Measurements from ENCODE around the gene SH3BP2. TPM values are rescaled to one million over a fixed set of nuclear protein-coding genes. Genes with fewer than 3 reads are reported as not detected.
A peak's percentile ranks its signal among the peaks of the same experiment; 100 is the strongest.

The SH3BP2 gene
- total RNA-seq, 2 donors from 2014 or later = 56.0 to 61.7 TPM

DNA sequence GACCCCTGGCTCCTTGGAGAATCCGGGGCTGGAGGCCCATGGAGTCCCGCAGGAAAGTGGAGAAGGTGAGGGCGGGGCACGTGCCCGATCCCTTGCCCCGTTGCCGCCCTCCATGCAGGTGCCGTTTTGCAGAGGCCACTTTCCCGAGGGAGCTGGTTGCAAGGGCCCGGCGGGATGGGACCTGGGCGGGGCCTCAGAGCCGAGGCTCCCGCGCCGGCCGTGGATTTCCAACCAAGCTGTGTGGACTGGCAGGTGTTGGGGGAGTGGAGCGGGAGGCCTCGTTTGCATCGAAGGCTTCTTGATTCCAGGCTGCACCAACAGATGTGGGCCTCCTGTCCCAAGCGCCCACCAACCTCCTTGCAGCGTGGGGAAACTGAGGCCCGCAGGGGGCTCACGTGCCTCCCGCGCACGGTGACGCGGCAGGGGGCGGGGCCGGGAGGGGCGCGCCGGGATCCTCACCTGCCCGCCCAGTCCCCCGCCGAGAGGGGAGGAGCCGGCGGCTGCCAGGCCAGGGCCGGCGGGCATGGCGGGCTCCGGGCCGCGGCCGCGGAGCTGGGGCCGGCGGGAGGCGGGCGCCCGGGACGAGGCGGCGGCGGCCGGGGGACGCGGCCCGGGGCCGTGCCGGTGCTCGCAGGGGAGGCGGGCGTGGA is 24.9 kb downstream of the SH3BP2 start:
- no peak for TF ChIP-seq CTCF (IDR thresholded peaks at IDR 0.05)
- Histone ChIP-seq H3K27ac (no peak overlapping the region), H3K9me3 (no peaks in the 10 kb centered on the region), H3K4me1 (ENCODE audit: control insufficient read depth in 1 of 2, low read depth in 2 of 2) (peaks cover 8 to 15% of the 10 kb centered on the region in 2 donors), H3K36me3 (no peaks in the 10 kb centered on the region), H3K27me3 (replicated peaks; ENCODE audit: insufficient read depth) (no peaks in the 10 kb centered on the region), H3K4me3 (peak overlapping the region; percentile 72)
- ATAC-seq (ENCODE audit: insufficient number of reproducible peaks, low FRiP score, low read depth) = no peak
- no peak for DNase-seq (ENCODE audit: low spot score)

DNA sequence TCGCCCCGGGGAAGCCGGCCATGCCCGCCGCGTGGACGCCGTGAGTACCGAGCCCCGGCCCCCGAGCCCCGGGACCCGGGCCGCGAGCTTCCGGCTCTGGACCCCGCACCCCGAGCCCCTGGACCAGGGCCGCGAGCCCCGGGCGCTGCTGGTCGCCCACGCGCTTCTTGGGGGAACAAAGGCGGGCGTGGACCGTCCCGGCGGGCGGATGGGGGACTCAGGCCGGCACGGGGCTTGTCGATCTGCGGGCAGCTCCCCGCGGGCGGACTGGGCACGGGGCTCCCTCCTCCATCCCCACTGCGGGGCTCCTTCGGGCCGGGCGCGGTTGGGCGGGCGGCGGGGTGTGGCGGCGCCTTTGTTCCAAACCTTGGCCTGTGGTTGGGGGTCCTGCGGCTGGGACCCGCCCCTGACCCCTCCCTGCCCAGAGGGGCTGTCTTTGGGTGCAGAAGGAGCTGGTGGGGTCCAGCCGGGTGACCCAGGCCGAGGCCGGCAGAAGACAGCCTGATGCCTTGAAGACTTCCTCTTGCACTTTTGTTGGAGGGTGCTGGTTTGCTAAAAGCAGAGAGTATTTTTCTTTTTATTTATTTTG is 25.6 kb downstream of the SH3BP2 start:
- H3K36me3 ChIP-seq = no peaks in the 10 kb centered on the region

GRCh38 chr4:2819244-2820215 is 26.6 kb downstream of the SH3BP2 start:
- Histone ChIP-seq H3K9me3 (no peaks in the 10 kb centered on the region), H3K4me3 (no peak overlapping the region), H3K27me3 (replicated peaks; ENCODE audit: insufficient read depth) (no peaks in the 10 kb centered on the region), H3K27ac (no peak overlapping the region), H3K4me1 (ENCODE audit: control insufficient read depth in 1 of 2, low read depth in 2 of 2) (peaks cover 8 to 29% of the 10 kb centered on the region in 2 donors), H3K36me3 (no peaks in the 10 kb centered on the region)
- DNase-seq (ENCODE audit: low spot score) (no peak), ATAC-seq (ENCODE audit: insufficient number of reproducible peaks, low FRiP score, low read depth) (no peak)
- TF ChIP-seq CTCF (IDR thresholded peaks at IDR 0.05) = no peak

More for the DNA sequence above, 25.6 kb downstream of the SH3BP2 start:
- TF ChIP-seq CTCF (IDR thresholded peaks at IDR 0.05) = no peak
- Histone ChIP-seq H3K9me3 (no peaks in the 10 kb centered on the region), H3K4me1 (ENCODE audit: control insufficient read depth in 1 of 2, low read depth in 2 of 2) (peaks cover 8 to 18% of the 10 kb centered on the region in 2 donors), H3K27ac (no peak overlapping the region), H3K27me3 (replicated peaks; ENCODE audit: insufficient read depth) (no peaks in the 10 kb centered on the region), H3K4me3 (peak overlapping the region; percentile 72)
- no peak for ATAC-seq (ENCODE audit: insufficient number of reproducible peaks, low FRiP score, low read depth)
- DNase-seq (ENCODE audit: low spot score) = no peak

GRCh38 chr4:2820216-2820982 is 27.5 kb downstream of the SH3BP2 start:
- no peaks in the 10 kb centered on the region for H3K36me3 ChIP-seq
- H3K4me1 ChIP-seq (ENCODE audit: control insufficient read depth in 1 of 2, low read depth in 2 of 2) = peaks cover 8 to 38% of the 10 kb centered on the region in 2 donors
- ATAC-seq (ENCODE audit: insufficient number of reproducible peaks, low FRiP score, low read depth) (no peak), DNase-seq (ENCODE audit: low spot score) (no peak)
- no peak overlapping the region for H3K4me3 ChIP-seq
- H3K27ac ChIP-seq = no peak overlapping the region
- no peak for TF ChIP-seq CTCF (IDR thresholded peaks at IDR 0.05)
- no peaks in the 10 kb centered on the region for H3K27me3 ChIP-seq (replicated peaks; ENCODE audit: insufficient read depth)
- no peaks in the 10 kb centered on the region for H3K9me3 ChIP-seq

Data from thoracic aorta (tissue), 2 donors.